Keratinocyte (primary cell): Measurements from ENCODE around the gene TMEFF2. TPM values are rescaled to one million over a fixed set of nuclear protein-coding genes. Genes with fewer than 3 reads are reported as not detected.

Experiments used
- DNase-seq: peaks from one replicate; pipeline ENCODE4 v3.0.0-alpha.2; 2011; ENCODE audit warnings: low read depth, missing footprints, low spot score
- FAIRE-seq: peaks from 2 replicates; lab custom pipeline; 2011; peaks lifted over from hg19 to GRCh38; lab: Jason Lieb, UNC
- H2AFZ ChIP-seq: 2 replicates; pipeline ENCODE4 v1.6.0; 2012; ENCODE audit warnings: low read length, control low read depth, inconsistent platforms; ENCODE audit not compliant: control insufficient read depth
- H3K27ac ChIP-seq: 2 replicates; pipeline ENCODE4 v1.5.1; 2011; ENCODE audit warnings: low read length; ENCODE audit not compliant: control insufficient read depth, insufficient read depth
- H3K27me3 ChIP-seq: 3 replicates; pipeline ENCODE4 v1.6.0; 2011; ENCODE audit warnings: low read length; ENCODE audit not compliant: control insufficient read depth, insufficient read depth; ENCODE audit errors: extremely low read depth
- H3K36me3 ChIP-seq, 2 experiments: 2 replicates in 1 of 2; 3 replicates in 1 of 2; pipeline ENCODE4 v1.5.1; 2011; ENCODE audit warnings: low read length in 2 of 2, mild to moderate bottlenecking in 1 of 2; ENCODE audit not compliant: control insufficient read depth in 2 of 2, insufficient read depth in 2 of 2; ENCODE audit errors: extremely low read depth in 1 of 2
- H3K4me1 ChIP-seq: 3 replicates; pipeline ENCODE4 v1.5.1; 2011; ENCODE audit warnings: low read length; ENCODE audit not compliant: control insufficient read depth, insufficient read depth; ENCODE audit errors: extremely low read depth
- H3K4me2 ChIP-seq: 3 replicates; pipeline ENCODE4 v1.6.0; 2011; ENCODE audit warnings: low read depth, low read length; ENCODE audit not compliant: control insufficient read depth, insufficient read depth; ENCODE audit errors: extremely low read depth
- H3K4me3 ChIP-seq, 3 experiments: fragments of 200-600 bp in 1 of 3; sonication (generic) in 1 of 3; 2 replicates in 2 of 3; 3 replicates in 1 of 3; pipeline ENCODE4 v1.5.1; 2011 to 2016; ENCODE audit warnings: low read length in 3 of 3, mild to moderate bottlenecking in 3 of 3, control low read depth in 2 of 3, inconsistent platforms in 1 of 3, low read depth in 1 of 3, mixed read lengths in 1 of 3, mixed run types in 1 of 3, moderate library complexity in 1 of 3; ENCODE audit not compliant: control insufficient read depth in 2 of 3, insufficient read depth in 2 of 3; ENCODE audit errors: extremely low read depth in 1 of 3
- H3K79me2 ChIP-seq: 2 replicates; pipeline ENCODE4 v1.6.0; 2012; ENCODE audit warnings: low read length; ENCODE audit not compliant: control insufficient read depth, insufficient read depth
- H3K9ac ChIP-seq: 3 replicates; pipeline ENCODE4 v1.6.0; 2011; ENCODE audit warnings: low read length; ENCODE audit not compliant: control insufficient read depth, insufficient read depth; ENCODE audit errors: extremely low read depth
- H3K9me1 ChIP-seq: 3 replicates; pipeline ENCODE4 v1.6.0; 2011; ENCODE audit warnings: low read length; ENCODE audit not compliant: control insufficient read depth, insufficient read depth; ENCODE audit errors: extremely low read depth
- H3K9me3 ChIP-seq: 2 replicates; pipeline ENCODE4 v1.5.1; 2012; ENCODE audit warnings: low read depth, low read length; ENCODE audit not compliant: control insufficient read depth
- H4K20me1 ChIP-seq: 3 replicates; pipeline ENCODE4 v1.6.0; 2011; ENCODE audit warnings: low read length; ENCODE audit not compliant: control insufficient read depth, insufficient read depth; ENCODE audit errors: extremely low read depth
- EZH2 ChIP-seq: IDR thresholded peaks from one replicate; pipeline ENCODE4 v1.6.1; 2012; ENCODE audit warnings: inconsistent platforms, mild to moderate bottlenecking, low read length, moderate library complexity
- dilution Hi-C: fragments of 300-500 bp; cut with MboI; formaldehyde crosslinking; loops from one replicate; pipeline ENCODE4 v1.7.0; 2020; ENCODE audit warnings: low sequenced_read_pairs; ENCODE audit not compliant: extremely low pct_ligation_motif_present
- polyA plus RNA-seq, 5 experiments: library from polyadenylated mRNA; depleted of rRNA in 3 of 5; stranded (reverse) in 3 of 5; stranded (forward) in 1 of 5; unstranded in 1 of 5; fragments of >200 nt; gene quantifications; 1 replicate in 1 of 5; 2 replicates in 3 of 5; 3 replicates in 1 of 5; pipeline versions ENCODE4 v1.2.1 to v1.2.3, GENCODE V29; 2011 to 2012; ENCODE audit warnings: missing spikeins in 2 of 5, low read depth in 1 of 5, low replicate concordance in 1 of 5
- TF ChIP-seq, protein P1 (sequence below), 3 experiments: IDR thresholded peaks in 1 of 3; conservative IDR thresholded peaks in 1 of 3; optimal IDR thresholded peaks in 1 of 3; 2 replicates in 2 of 3; 3 replicates in 1 of 3; pipeline versions ENCODE3 to v1.5.1; 2011; ENCODE audit warnings: low read length in 3 of 3, mild to moderate bottlenecking in 3 of 3, moderate library complexity in 2 of 3, control low read depth in 1 of 3, inconsistent platforms in 1 of 3; ENCODE audit not compliant: insufficient read depth in 2 of 3; ENCODE audit errors: extremely low read depth in 1 of 3

TMEFF2 gene
- polyA plus RNA-seq, 1 donor (not counting 4 experiments of a cell fraction or from before 2014, with no cell fraction given) = not detected

DNA sequence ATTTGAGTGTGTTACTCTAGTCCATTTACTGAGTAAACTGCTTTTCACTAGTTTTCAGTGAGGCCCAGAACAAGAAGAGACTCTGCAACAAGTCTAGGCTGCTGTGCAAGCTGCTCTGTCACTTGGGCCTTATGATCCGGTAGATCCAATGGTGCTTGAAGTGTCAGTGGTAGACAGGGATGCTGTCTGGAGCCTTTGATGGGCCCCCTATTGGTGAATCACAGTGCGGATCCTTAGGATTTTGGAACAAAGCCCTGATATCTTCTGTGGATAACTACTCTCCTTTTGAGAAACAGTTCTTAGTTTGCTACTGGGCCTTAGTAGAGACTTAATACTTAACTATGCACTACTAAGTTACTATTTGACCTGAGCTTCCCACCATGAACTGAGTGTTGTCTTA, 150.2 kb downstream of the TMEFF2 start:
- Histone ChIP-seq H3K9me3 (no peaks in the 10 kb centered on the region), H3K4me3 (no peak overlapping the region), H3K27me3 (no peaks in the 10 kb centered on the region), H2AFZ (no peak overlapping the region), H3K27ac (no peak overlapping the region), H3K79me2 (no peaks in the 10 kb centered on the region), H4K20me1 (no peaks in the 10 kb centered on the region), H3K4me1 (no peaks in the 10 kb centered on the region), H3K9me1 (no peaks in the 10 kb centered on the region), H3K4me2 (no peak overlapping the region), H3K9ac (no peak overlapping the region), H3K36me3 (no peaks in the 10 kb centered on the region)
- no peak for DNase-seq
- no peak for FAIRE-seq
- TF ChIP-seq EZH2 = no peak
- TF ChIP-seq, protein P1, sequence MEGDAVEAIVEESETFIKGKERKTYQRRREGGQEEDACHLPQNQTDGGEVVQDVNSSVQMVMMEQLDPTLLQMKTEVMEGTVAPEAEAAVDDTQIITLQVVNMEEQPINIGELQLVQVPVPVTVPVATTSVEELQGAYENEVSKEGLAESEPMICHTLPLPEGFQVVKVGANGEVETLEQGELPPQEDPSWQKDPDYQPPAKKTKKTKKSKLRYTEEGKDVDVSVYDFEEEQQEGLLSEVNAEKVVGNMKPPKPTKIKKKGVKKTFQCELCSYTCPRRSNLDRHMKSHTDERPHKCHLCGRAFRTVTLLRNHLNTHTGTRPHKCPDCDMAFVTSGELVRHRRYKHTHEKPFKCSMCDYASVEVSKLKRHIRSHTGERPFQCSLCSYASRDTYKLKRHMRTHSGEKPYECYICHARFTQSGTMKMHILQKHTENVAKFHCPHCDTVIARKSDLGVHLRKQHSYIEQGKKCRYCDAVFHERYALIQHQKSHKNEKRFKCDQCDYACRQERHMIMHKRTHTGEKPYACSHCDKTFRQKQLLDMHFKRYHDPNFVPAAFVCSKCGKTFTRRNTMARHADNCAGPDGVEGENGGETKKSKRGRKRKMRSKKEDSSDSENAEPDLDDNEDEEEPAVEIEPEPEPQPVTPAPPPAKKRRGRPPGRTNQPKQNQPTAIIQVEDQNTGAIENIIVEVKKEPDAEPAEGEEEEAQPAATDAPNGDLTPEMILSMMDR (optimal IDR thresholded peaks at IDR 0.05 in 1 of 3, IDR thresholded peaks at IDR 0.05 in 1 of 3, conservative IDR thresholded peaks at IDR 0.05 in 1 of 3; ENCODE audit: extremely low read depth in 1 of 3, insufficient read depth in 2 of 3, low read length in 3 of 3) = no peak
- dilution Hi-C loops = no loop called here

DNA sequence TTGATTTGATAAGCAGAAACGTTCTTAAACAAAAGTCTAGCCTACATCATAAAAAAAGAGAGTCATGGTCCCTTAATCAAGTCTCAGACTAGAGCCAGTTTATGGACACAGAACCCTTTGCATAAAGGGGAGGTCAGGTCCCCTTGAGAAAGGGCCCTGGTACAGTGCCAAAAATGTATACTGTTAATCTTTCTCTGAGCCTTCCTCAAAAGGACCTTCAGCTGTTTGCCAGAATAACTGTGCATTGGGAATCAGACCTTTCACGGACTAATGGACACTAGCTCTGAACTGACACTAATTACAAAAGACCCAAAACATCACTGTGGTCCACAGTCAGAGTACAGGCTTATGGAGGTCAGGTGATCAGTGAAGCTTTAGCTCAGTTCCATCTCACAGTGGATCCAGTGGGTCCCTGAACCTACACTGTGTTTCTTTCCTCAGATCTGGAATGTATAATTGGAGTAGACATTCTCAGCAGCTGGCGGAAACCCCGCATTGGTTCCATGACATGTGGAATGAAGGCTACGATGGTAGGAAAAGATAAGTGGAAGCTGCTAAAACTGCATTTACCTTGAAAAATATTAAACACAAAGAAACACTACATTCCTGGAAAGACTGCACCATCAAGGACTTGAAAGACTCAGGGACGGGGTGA, 151.4 kb downstream of the TMEFF2 start:
- Histone ChIP-seq H3K27me3 (no peaks in the 10 kb centered on the region), H3K4me3 (no peak overlapping the region), H3K4me1 (no peaks in the 10 kb centered on the region), H3K9me3 (no peaks in the 10 kb centered on the region), H3K36me3 (no peaks in the 10 kb centered on the region), H3K4me2 (no peak overlapping the region), H2AFZ (no peak overlapping the region), H3K9me1 (no peaks in the 10 kb centered on the region), H3K27ac (no peak overlapping the region), H4K20me1 (no peaks in the 10 kb centered on the region), H3K79me2 (no peaks in the 10 kb centered on the region), H3K9ac (no peak overlapping the region)
- dilution Hi-C loops = no loop called here
- TF ChIP-seq EZH2 = no peak
- TF ChIP-seq, protein P1 (optimal IDR thresholded peaks at IDR 0.05 in 1 of 3, IDR thresholded peaks at IDR 0.05 in 1 of 3, conservative IDR thresholded peaks at IDR 0.05 in 1 of 3; ENCODE audit: extremely low read depth in 1 of 3, insufficient read depth in 2 of 3, low read length in 3 of 3) = no peak
- no peak for DNase-seq
- FAIRE-seq = no peak
